Measurements from ENCODE around the gene LYSMD4. TPM values are rescaled to one million over a fixed set of nuclear protein-coding genes. Genes with fewer than 3 reads are reported as not detected.

The LYSMD4 gene
- total and polyA plus RNA-seq, 10 of the 15 experiments (the other 5 are each of a cell fraction or from before 2014, with no cell fraction given) = 1.8 to 5.8 (median 3.9) TPM

- POLR2A ChIA-PET = no interaction called here
- DNase-seq (ENCODE audit: low read depth, low spot score) (peak; percentile 43), FAIRE-seq (peak; percentile 97), ATAC-seq (peak; percentile 99)
- CTCF ChIA-PET = interaction anchor here (0.7 to 6.0 kb wide), 38 partner anchors 9 to 682 kb away, joined by 3 to 105 read pairs (median 5); partner anchors contain the start of genes LRRC28 and LYSMD4
- intact Hi-C loops (cut with micrococcal nuclease; ENCODE audit: unreplicated experiment) = loop anchor here (2.0 to 10.0 kb wide), 3 partner anchors 54 to 651 kb away; partner anchors contain the start of gene SYNM
- RAD21 ChIA-PET (ENCODE audit: unreplicated experiment) = interaction anchor here (0.8 to 6.2 kb wide), 11 partner anchors 10 to 482 kb away, joined by 3 to 61 read pairs (median 7); partner anchors contain the start of gene LYSMD4
- BruUV-seq (replicated peaks) = no TSS peak
- no peak overlapping the region for H3K9ac ChIP-seq (ENCODE audit: control insufficient read depth, insufficient read depth, low read length)
- H2AFZ ChIP-seq (ENCODE audit: control insufficient read depth, low read depth, low read length) = peak overlapping the region; percentile 31
- H4K20me1 ChIP-seq (ENCODE audit: control insufficient read depth, insufficient read depth) = no peaks in the 10 kb centered on the region
- no peaks in the 10 kb centered on the region for H3K9me3 ChIP-seq (replicated peaks; ENCODE audit: control insufficient read depth, insufficient read depth, low read length)
- H3K4me1 ChIP-seq (ENCODE audit: control insufficient read depth, insufficient read depth, low read length) = peaks cover 5% of the 10 kb centered on the region
- no peak overlapping the region for H3K4me3 ChIP-seq
- SMC1A ChIA-PET (ENCODE audit: uncharacterized antibody, unreplicated experiment) = interaction anchor here (0.7 to 3.8 kb wide), 27 partner anchors 11 to 500 kb away, joined by 3 to 37 read pairs (median 4); no protein-coding TSS in a partner anchor
- H3K27me3 ChIP-seq (replicated peaks in 1 of 2; ENCODE audit: control insufficient read depth in 2 of 2, insufficient read depth in 2 of 2, low read length in 1 of 2) = no peaks in the 10 kb centered on the region
- no peak overlapping the region for H3K27ac ChIP-seq (ENCODE audit: control insufficient read depth, insufficient read depth)
- no peaks in the 10 kb centered on the region for H3K79me2 ChIP-seq (ENCODE audit: control insufficient read depth, insufficient read depth, low read length)
- in situ Hi-C loops (cut with MboI) = no loop called here
- no peaks in the 10 kb centered on the region for H3K36me3 ChIP-seq (ENCODE audit: control insufficient read depth in 2 of 2, insufficient read depth in 2 of 2, low read length in 1 of 2)
- H3K4me2 ChIP-seq (ENCODE audit: control insufficient read depth, insufficient read depth) = peak overlapping the region; percentile 59; the same call in 1 of the 2 replicates
- under 1% methylated on average over 7 of the region's 7 CpGs for WGBS (ENCODE audit: insufficient coverage, insufficient replicate concordance, low lambda C conversion rate, missing lambda C conversion rate)
- TF ChIP-seq BRCA1 (IDR thresholded peaks at IDR 0.05; ENCODE audit: low read depth, low read length) (no peak), YY1 (IDR thresholded peaks at IDR 0.05; ENCODE audit: low read depth, low read length) (peak; percentile 43; the same call in 1 of the 2 replicates), NR2C1 (IDR thresholded peaks at IDR 0.05) (no peak), SKIL (IDR thresholded peaks at IDR 0.05; ENCODE audit: low read depth, poor library complexity, severe bottlenecking) (peak; percentile 20), ZNF24 (IDR thresholded peaks at IDR 0.05) (no peak), MXI1 (IDR thresholded peaks at IDR 0.05; ENCODE audit: low read depth, low read length) (0 out of 2 replicates have a peak, but pooled peaks have one; percentile 34), MLLT1 (IDR thresholded peaks at IDR 0.05) (no peak), PAX5 (IDR thresholded peaks at IDR 0.05; ENCODE audit: borderline replicate concordance, low read depth, low read length) (peak; percentile 99), BHLHE40 (IDR thresholded peaks at IDR 0.05; ENCODE audit: borderline replicate concordance in 1 of 2, low read depth in 2 of 2, low read length in 1 of 2) (0 out of 4 replicates have a peak, but pooled peaks of 1 of the 2 experiments have one; percentile 24), FOXM1 (IDR thresholded peaks at IDR 0.05; ENCODE audit: low read depth, low read length) (no peak), NR2C2 (IDR thresholded peaks at IDR 0.05; ENCODE audit: borderline replicate concordance, control insufficient read depth, insufficient read length, low read depth) (no peak), CTCF (IDR thresholded peaks at IDR 0.05 in 2 of 3, conservative IDR thresholded peaks at IDR 0.05 in 1 of 3; ENCODE audit: control insufficient read depth in 2 of 3, extremely low read depth in 1 of 3, insufficient read depth in 1 of 3, low read depth in 3 of 3, low read length in 3 of 3) (peak; percentile 80 to 91 (median 88)), RAD21 (IDR thresholded peaks at IDR 0.05; ENCODE audit: insufficient read depth, low read depth, low read length) (peak; percentile 96), RB1 (IDR thresholded peaks at IDR 0.05; ENCODE audit: borderline replicate concordance) (no peak)
- TF ChIP-seq, protein P1, sequence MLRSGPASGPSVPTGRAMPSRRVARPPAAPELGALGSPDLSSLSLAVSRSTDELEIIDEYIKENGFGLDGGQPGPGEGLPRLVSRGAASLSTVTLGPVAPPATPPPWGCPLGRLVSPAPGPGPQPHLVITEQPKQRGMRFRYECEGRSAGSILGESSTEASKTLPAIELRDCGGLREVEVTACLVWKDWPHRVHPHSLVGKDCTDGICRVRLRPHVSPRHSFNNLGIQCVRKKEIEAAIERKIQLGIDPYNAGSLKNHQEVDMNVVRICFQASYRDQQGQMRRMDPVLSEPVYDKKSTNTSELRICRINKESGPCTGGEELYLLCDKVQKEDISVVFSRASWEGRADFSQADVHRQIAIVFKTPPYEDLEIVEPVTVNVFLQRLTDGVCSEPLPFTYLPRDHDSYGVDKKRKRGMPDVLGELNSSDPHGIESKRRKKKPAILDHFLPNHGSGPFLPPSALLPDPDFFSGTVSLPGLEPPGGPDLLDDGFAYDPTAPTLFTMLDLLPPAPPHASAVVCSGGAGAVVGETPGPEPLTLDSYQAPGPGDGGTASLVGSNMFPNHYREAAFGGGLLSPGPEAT (IDR thresholded peaks at IDR 0.05; ENCODE audit: low read depth) = no peak
Measured at GRCh38 chr15:99755692-99756409, 22.6 kb upstream of the LYSMD4 start.
